HCT116 (cell line): ENCODE results near the gene PDPK1. TPM values are rescaled to one million over a fixed set of nuclear protein-coding genes. Genes with fewer than 3 reads are reported as not detected.

Source experiments
- ATAC-seq: fragments of 200-7000 bp; cut with Tn5 transposase; 2 replicates; pipeline ENCODE4 v1.9.1; 2020; ENCODE audit warnings: mild to moderate bottlenecking, moderate library complexity
- BruUV-seq: library from RNA; stranded (reverse); fragments of 400-500 nt; replicated peaks from 2 replicates; lab custom pipeline; 2021; lab: Mats Ljungman, UMichigan
- CTCF ChIA-PET: fragments of 300-600 bp; sonication (Branson Sonifier 250); formaldehyde crosslinking; loops from one replicate; lab custom pipeline; 2021; ENCODE audit warnings: antibody characterized with exemption; lab: Charles Lee
- POLR2A ChIA-PET: fragments of 300-600, 350-600 bp; sonication (Branson Sonifier 250); formaldehyde crosslinking; loops from one replicate; lab custom pipeline; 2021; ENCODE audit warnings: antibody characterized with exemption; lab: Charles Lee
- RAD21 ChIA-PET, 2 experiments: fragments of 300-600 bp; sonication (Branson Sonifier 250); formaldehyde crosslinking; loops; one replicate each; lab custom pipeline; 2023; ENCODE audit warnings: low total read pairs in 2 of 2; ENCODE audit not compliant: uncharacterized antibody in 2 of 2, unreplicated experiment in 2 of 2, low non-redundant PET in 1 of 2; lab: Charles Lee
- DNase-seq: peaks from one replicate; pipeline ENCODE4 v3.0.0-alpha.2; 2010; ENCODE audit warnings: low read depth, low spot score
- H2AFZ ChIP-seq: fragments of 200-600 bp; shearing (Covaris generic), sonication (generic); 2 replicates; pipeline ENCODE4 v1.6.1; 2017; ENCODE audit warnings: low read depth, mixed run types, mixed read lengths, antibody characterized with exemption, low read length; ENCODE audit not compliant: poor library complexity, severe bottlenecking
- H3K27ac ChIP-seq: 2 replicates; pipeline ENCODE4 v1.5.1; 2012; ENCODE audit warnings: low read depth, low read length
- H3K27me3 ChIP-seq: fragments of 200-600 bp; sonication (generic); 2 replicates; pipeline ENCODE4 v1.6.1; 2016; ENCODE audit warnings: mixed run types, low read length, mixed read lengths; ENCODE audit not compliant: insufficient read depth
- H3K36me3 ChIP-seq, 2 experiments: fragments of 200-500 bp in 1 of 2; fragments of 200-600 bp in 1 of 2; sonication (Bioruptor generic) in 1 of 2; sonication (generic) in 1 of 2; 2 replicates each; pipeline versions ENCODE4 v1.5.1 to v1.6.1; 2014 to 2016; ENCODE audit warnings: low read length in 2 of 2, inconsistent platforms in 1 of 2, mixed read lengths in 1 of 2, mixed run types in 1 of 2; ENCODE audit not compliant: insufficient read depth in 2 of 2, control insufficient read depth in 1 of 2
- H3K4me1 ChIP-seq, 2 experiments: fragments of 200-600 bp in 1 of 2; sonication (generic) in 1 of 2; 2 replicates each; pipeline versions ENCODE4 v1.5.1 to v1.6.1; 2012 to 2017; ENCODE audit warnings: low read length in 2 of 2, inconsistent platforms in 1 of 2, mild to moderate bottlenecking in 1 of 2, mixed read lengths in 1 of 2, mixed run types in 1 of 2, moderate library complexity in 1 of 2; ENCODE audit not compliant: insufficient read depth in 2 of 2, control insufficient read depth in 1 of 2
- H3K4me2 ChIP-seq: fragments of 200-600 bp; sonication (generic); 2 replicates; pipeline ENCODE4 v1.6.1; 2017; ENCODE audit warnings: mixed run types, low read length, mixed read lengths
- H3K4me3 ChIP-seq, 2 experiments: fragments of 200-600 bp in 1 of 2; sonication (generic) in 1 of 2; replicated peaks in 1 of 2; 2 replicates each; pipeline ENCODE4 v1.5.1; 2011 to 2016; ENCODE audit warnings: low read length in 2 of 2, control low read depth in 1 of 2, low read depth in 1 of 2, mild to moderate bottlenecking in 1 of 2, mixed read lengths in 1 of 2, mixed run types in 1 of 2
- H3K79me2 ChIP-seq: fragments of 200-600 bp; sonication (generic); 2 replicates; pipeline ENCODE4 v1.6.1; 2017; ENCODE audit warnings: mild to moderate bottlenecking, mixed run types, low read length, moderate library complexity, mixed read lengths; ENCODE audit not compliant: insufficient read depth
- H3K9ac ChIP-seq: fragments of 200-600 bp; sonication (generic); 2 replicates; pipeline ENCODE4 v1.6.1; 2016; ENCODE audit warnings: low read length, mixed read lengths
- H3K9me2 ChIP-seq: fragments of 200-600 bp; sonication (generic), shearing (Covaris generic); 2 replicates; pipeline ENCODE4 v1.6.1; 2017; ENCODE audit warnings: mixed run types, mild to moderate bottlenecking, moderate library complexity; ENCODE audit not compliant: insufficient read depth
- H3K9me3 ChIP-seq, 2 experiments: fragments of 200-500 bp in 1 of 2; fragments of 200-600 bp in 1 of 2; sonication (Bioruptor generic) in 1 of 2; sonication (generic) in 1 of 2; 2 replicates each; pipeline ENCODE4 v1.6.1; 2014 to 2017; ENCODE audit warnings: low read length in 2 of 2, mixed read lengths in 2 of 2, inconsistent platforms in 1 of 2, low read depth in 1 of 2, mild to moderate bottlenecking in 1 of 2, mixed run types in 1 of 2, moderate library complexity in 1 of 2; ENCODE audit not compliant: control insufficient read depth in 1 of 2, insufficient read depth in 1 of 2
- H4K20me1 ChIP-seq: fragments of 200-600 bp; sonication (generic), shearing (Covaris generic); 2 replicates; pipeline ENCODE4 v1.6.1; 2017; ENCODE audit warnings: mixed run types, mild to moderate bottlenecking, moderate library complexity; ENCODE audit not compliant: insufficient read depth
- CEBPB ChIP-seq: IDR thresholded peaks from 2 replicates; pipeline ENCODE4 v1.6.1; 2012; ENCODE audit warnings: low read depth
- EGR1 ChIP-seq: IDR thresholded peaks from 2 replicates; pipeline ENCODE4 v1.6.1; 2012; ENCODE audit warnings: low read depth
- ELF1 ChIP-seq: IDR thresholded peaks from 2 replicates; pipeline ENCODE4 v1.6.1; 2012; ENCODE audit warnings: low read depth, borderline replicate concordance
- EZH2 ChIP-seq: fragments of 200-600 bp; sonication (generic); IDR thresholded peaks from 2 replicates; pipeline ENCODE4 v1.6.1; 2017; ENCODE audit warnings: antibody characterized with exemption, mixed run types
- EZH2phosphoT487 ChIP-seq: fragments of 200-600 bp; IDR thresholded peaks from 2 replicates; pipeline ENCODE4 v1.6.1; 2018; ENCODE audit warnings: antibody characterized with exemption, borderline replicate concordance
- FOSL1 ChIP-seq: IDR thresholded peaks from 2 replicates; pipeline ENCODE4 v1.6.1; 2012; ENCODE audit warnings: low read depth
- JUND ChIP-seq: IDR thresholded peaks from 2 replicates; pipeline ENCODE4 v1.6.1; 2012
- POLR2AphosphoS5 ChIP-seq: IDR thresholded peaks from 2 replicates; pipeline ENCODE4 v1.6.1; 2011; ENCODE audit warnings: mild to moderate bottlenecking, low read depth, low read length, moderate library complexity
- SIN3A ChIP-seq: IDR thresholded peaks from 2 replicates; pipeline ENCODE4 v1.6.1; 2012; ENCODE audit warnings: low read depth
- SP1 ChIP-seq: IDR thresholded peaks from 2 replicates; pipeline ENCODE4 v1.6.1; 2012; ENCODE audit warnings: low read depth
- SRF ChIP-seq: IDR thresholded peaks from 2 replicates; pipeline ENCODE4 v1.6.1; 2012; ENCODE audit warnings: low read depth
- ZFX ChIP-seq: fragments of 450-650 bp; IDR thresholded peaks from 2 replicates; pipeline ENCODE4 v1.6.1; 2017
- ZNF274 ChIP-seq: fragments of 200-500 bp; sonication (Bioruptor generic); IDR thresholded peaks from 2 replicates; pipeline ENCODE4 v1.6.1; 2014; ENCODE audit warnings: mild to moderate bottlenecking, low read depth, low read length, inconsistent platforms
- intact Hi-C: fragments of 100-400 bp; cut with micrococcal nuclease; formaldehyde crosslinking; loops from 2 replicates; pipeline ENCODE4 v1.10.0; 2022
- total RNA-seq: library from RNA; stranded (reverse); gene quantifications from one replicate; pipeline ENCODE4 v1.2.1, GENCODE V29; 2021; ENCODE audit not compliant: unreplicated experiment
- TF ChIP-seq, protein P1 (sequence below): IDR thresholded peaks from 2 replicates; pipeline ENCODE4 v1.6.1; 2012; ENCODE audit warnings: low read depth
- TF ChIP-seq, protein P2 (sequence below): IDR thresholded peaks from 2 replicates; pipeline ENCODE4 v1.6.1; 2012
- TF ChIP-seq, protein P3 (sequence below), 3 experiments: fragments of 200-600 bp in 1 of 3; sonication (generic) in 1 of 3; IDR thresholded peaks in 2 of 3; conservative IDR thresholded peaks in 1 of 3; 2 replicates each; pipeline ENCODE4 v1.5.1; 2012 to 2017; ENCODE audit warnings: low read depth in 2 of 3, low read length in 2 of 3, antibody characterized with exemption in 1 of 3, borderline replicate concordance in 1 of 3, control low read depth in 1 of 3, mild to moderate bottlenecking in 1 of 3, mixed read lengths in 1 of 3, mixed run types in 1 of 3, moderate library complexity in 1 of 3; ENCODE audit not compliant: insufficient read depth in 1 of 3

Gene PDPK1
- total RNA-seq, 1 experiment from 2014 or later: 36.1 TPM

DNA sequence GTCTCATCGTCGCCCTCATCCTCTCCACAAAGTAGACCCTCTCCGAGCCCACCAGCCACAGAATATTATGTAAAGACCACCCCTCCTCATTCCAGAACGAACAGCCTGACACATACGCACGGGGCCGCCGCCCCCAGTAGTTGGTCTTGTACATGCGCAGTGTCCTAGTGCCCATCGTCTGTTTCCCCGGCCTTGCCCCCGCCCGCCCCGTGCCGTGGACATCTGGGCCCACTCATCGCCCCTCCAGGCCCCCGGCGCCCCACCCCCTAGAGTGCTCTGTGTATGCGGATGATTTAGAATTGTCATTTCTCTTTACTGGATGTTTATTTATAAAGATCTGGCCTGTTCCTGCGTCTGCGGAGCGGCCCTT is 18.1 kb upstream of the PDPK1 start:
- Histone ChIP-seq H3K79me2 (peaks cover 79% of the 10 kb centered on the region), H3K4me3 (no peak overlapping the region), H3K9me3 (no peaks in the 10 kb centered on the region), H2AFZ (no peak overlapping the region), H3K4me1 (peaks cover 19 to 49% of the 10 kb centered on the region in 2 experiments), H3K27ac (peak overlapping the region; percentile 42; the same call in 1 of the 2 replicates), H3K9me2 (no peaks in the 10 kb centered on the region), H4K20me1 (peaks cover 5% of the 10 kb centered on the region; the same call in 1 of the 2 replicates), H3K27me3 (no peaks in the 10 kb centered on the region), H3K4me2 (peak overlapping the region; percentile 36), H3K9ac (peak overlapping the region; percentile 32), H3K36me3 (peaks cover 5 to 15% of the 10 kb centered on the region in 2 experiments; a peak in 1 of 4 replicates)
- ChIA-PET POLR2A (interaction anchor here (0.6 to 1.8 kb wide), 3 partner anchors 13 to 251 kb away, joined by 3 to 6 read pairs (median 4); partner anchors contain the start of gene PDPK1), CTCF (no interaction called here), RAD21 (no interaction called here)
- BruUV-seq: no TSS peak
- TF ChIP-seq FOSL1 (no peak), SRF (no peak), ELF1 (no peak), ZNF274 (no peak), SIN3A (no peak), JUND (no peak), CEBPB (no peak), EZH2phosphoT487 (no peak), SP1 (no peak), EZH2 (no peak), EGR1 (no peak), ZFX (no peak), POLR2AphosphoS5 (no peak)
- TF ChIP-seq, protein P1, sequence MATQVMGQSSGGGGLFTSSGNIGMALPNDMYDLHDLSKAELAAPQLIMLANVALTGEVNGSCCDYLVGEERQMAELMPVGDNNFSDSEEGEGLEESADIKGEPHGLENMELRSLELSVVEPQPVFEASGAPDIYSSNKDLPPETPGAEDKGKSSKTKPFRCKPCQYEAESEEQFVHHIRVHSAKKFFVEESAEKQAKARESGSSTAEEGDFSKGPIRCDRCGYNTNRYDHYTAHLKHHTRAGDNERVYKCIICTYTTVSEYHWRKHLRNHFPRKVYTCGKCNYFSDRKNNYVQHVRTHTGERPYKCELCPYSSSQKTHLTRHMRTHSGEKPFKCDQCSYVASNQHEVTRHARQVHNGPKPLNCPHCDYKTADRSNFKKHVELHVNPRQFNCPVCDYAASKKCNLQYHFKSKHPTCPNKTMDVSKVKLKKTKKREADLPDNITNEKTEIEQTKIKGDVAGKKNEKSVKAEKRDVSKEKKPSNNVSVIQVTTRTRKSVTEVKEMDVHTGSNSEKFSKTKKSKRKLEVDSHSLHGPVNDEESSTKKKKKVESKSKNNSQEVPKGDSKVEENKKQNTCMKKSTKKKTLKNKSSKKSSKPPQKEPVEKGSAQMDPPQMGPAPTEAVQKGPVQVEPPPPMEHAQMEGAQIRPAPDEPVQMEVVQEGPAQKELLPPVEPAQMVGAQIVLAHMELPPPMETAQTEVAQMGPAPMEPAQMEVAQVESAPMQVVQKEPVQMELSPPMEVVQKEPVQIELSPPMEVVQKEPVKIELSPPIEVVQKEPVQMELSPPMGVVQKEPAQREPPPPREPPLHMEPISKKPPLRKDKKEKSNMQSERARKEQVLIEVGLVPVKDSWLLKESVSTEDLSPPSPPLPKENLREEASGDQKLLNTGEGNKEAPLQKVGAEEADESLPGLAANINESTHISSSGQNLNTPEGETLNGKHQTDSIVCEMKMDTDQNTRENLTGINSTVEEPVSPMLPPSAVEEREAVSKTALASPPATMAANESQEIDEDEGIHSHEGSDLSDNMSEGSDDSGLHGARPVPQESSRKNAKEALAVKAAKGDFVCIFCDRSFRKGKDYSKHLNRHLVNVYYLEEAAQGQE: no peak
- TF ChIP-seq, protein P2, sequence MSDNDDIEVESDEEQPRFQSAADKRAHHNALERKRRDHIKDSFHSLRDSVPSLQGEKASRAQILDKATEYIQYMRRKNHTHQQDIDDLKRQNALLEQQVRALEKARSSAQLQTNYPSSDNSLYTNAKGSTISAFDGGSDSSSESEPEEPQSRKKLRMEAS: no peak
- TF ChIP-seq, protein P3, sequence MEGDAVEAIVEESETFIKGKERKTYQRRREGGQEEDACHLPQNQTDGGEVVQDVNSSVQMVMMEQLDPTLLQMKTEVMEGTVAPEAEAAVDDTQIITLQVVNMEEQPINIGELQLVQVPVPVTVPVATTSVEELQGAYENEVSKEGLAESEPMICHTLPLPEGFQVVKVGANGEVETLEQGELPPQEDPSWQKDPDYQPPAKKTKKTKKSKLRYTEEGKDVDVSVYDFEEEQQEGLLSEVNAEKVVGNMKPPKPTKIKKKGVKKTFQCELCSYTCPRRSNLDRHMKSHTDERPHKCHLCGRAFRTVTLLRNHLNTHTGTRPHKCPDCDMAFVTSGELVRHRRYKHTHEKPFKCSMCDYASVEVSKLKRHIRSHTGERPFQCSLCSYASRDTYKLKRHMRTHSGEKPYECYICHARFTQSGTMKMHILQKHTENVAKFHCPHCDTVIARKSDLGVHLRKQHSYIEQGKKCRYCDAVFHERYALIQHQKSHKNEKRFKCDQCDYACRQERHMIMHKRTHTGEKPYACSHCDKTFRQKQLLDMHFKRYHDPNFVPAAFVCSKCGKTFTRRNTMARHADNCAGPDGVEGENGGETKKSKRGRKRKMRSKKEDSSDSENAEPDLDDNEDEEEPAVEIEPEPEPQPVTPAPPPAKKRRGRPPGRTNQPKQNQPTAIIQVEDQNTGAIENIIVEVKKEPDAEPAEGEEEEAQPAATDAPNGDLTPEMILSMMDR (IDR thresholded peaks at IDR 0.05 in 2 of 3, conservative IDR thresholded peaks at IDR 0.05 in 1 of 3; ENCODE audit: borderline replicate concordance in 1 of 3, insufficient read depth in 1 of 3, low read depth in 2 of 3, low read length in 2 of 3): no peak
- ATAC-seq (peak; percentile 2; the same call in 1 of the 2 replicates), DNase-seq (no peak)
- intact Hi-C loops: no loop called here
